Stimulated activated CD8-positive, alpha-beta memory T cell treated with anti-CD3 and anti-CD28 coated beads, Interleukin-12 subunit alpha, Interleukin-12 subunit beta, amount 100 ng/mL, for 4 hours (primary cell): ENCODE measurements around the gene OTOGL.

Experiments used
- DNase-seq: peaks from one replicate; pipeline ENCODE4 v3.0.0-alpha.2; 2020; ENCODE audit warnings: low read depth

Gene OTOGL

GRCh38 chr12:80099259-80099658 is at the start of gene OTOGL:
OTOGL (plus strand) TSS chr12:80099537; CDS start chr12:80209432, 109,895 bp downstream.
- DNase-seq: no peak

- no peak for DNase-seq
Observed at GRCh38 chr12:80050236-80050635, 49.1 kb upstream of the OTOGL start.

- no peak for DNase-seq
Observed at GRCh38 chr12:80053051-80053790, 46.1 kb upstream of the OTOGL start.

GRCh38 chr12:80056232-80056631 is 43.1 kb upstream of the OTOGL start:
- no peak for DNase-seq

GRCh38 chr12:80056845-80057244 is 42.5 kb upstream of the OTOGL start:
- DNase-seq: no peak

- no peak for DNase-seq
Observed at GRCh38 chr12:80058586-80058985, 40.8 kb upstream of the OTOGL start.

GRCh38 chr12:80059102-80059501 is 40.2 kb upstream of the OTOGL start:
- DNase-seq: no peak

- no peak for DNase-seq
Observed at GRCh38 chr12:80059875-80060274, 39.5 kb upstream of the OTOGL start.

- no peak for DNase-seq
Observed at GRCh38 chr12:80064269-80064668, 35.1 kb upstream of the OTOGL start.

GRCh38 chr12:80064951-80065350 is 34.4 kb upstream of the OTOGL start:
- DNase-seq: no peak

- DNase-seq: no peak
Observed at GRCh38 chr12:80068173-80068572, 31.2 kb upstream of the OTOGL start.

- DNase-seq: peak; percentile 9
Observed at GRCh38 chr12:80083892-80084614, 15.3 kb upstream of the OTOGL start.

- DNase-seq: no peak
Observed at GRCh38 chr12:80086025-80086424, 13.3 kb upstream of the OTOGL start.

- no peak for DNase-seq
Observed at GRCh38 chr12:80087486-80088213, 11.7 kb upstream of the OTOGL start.

GRCh38 chr12:80100591-80100990 is 1.3 kb downstream of the OTOGL start:
- no peak for DNase-seq

GRCh38 chr12:80101126-80101525 is 1.8 kb downstream of the OTOGL start:
- DNase-seq: no peak

- no peak for DNase-seq
Observed at GRCh38 chr12:80107221-80107620, 7.9 kb downstream of the OTOGL start.

- DNase-seq: no peak
Observed at GRCh38 chr12:80116735-80117134, 17.4 kb downstream of the OTOGL start.

- DNase-seq: no peak
Observed at GRCh38 chr12:80118565-80119324, 19.4 kb downstream of the OTOGL start.

GRCh38 chr12:80120994-80121393 is 21.7 kb downstream of the OTOGL start:
- DNase-seq: no peak

- no peak for DNase-seq
Observed at GRCh38 chr12:80121661-80122060, 22.3 kb downstream of the OTOGL start.

GRCh38 chr12:80129895-80130530 is 30.7 kb downstream of the OTOGL start:
- DNase-seq: no peak
